ENCODE data around the gene MYCBPAP.

Gene MYCBPAP

GRCh38 chr17:50537721-50538548 is 29.7 kb downstream of the MYCBPAP start:
- DNase-seq (ENCODE audit: low spot score): no peak

DNA sequence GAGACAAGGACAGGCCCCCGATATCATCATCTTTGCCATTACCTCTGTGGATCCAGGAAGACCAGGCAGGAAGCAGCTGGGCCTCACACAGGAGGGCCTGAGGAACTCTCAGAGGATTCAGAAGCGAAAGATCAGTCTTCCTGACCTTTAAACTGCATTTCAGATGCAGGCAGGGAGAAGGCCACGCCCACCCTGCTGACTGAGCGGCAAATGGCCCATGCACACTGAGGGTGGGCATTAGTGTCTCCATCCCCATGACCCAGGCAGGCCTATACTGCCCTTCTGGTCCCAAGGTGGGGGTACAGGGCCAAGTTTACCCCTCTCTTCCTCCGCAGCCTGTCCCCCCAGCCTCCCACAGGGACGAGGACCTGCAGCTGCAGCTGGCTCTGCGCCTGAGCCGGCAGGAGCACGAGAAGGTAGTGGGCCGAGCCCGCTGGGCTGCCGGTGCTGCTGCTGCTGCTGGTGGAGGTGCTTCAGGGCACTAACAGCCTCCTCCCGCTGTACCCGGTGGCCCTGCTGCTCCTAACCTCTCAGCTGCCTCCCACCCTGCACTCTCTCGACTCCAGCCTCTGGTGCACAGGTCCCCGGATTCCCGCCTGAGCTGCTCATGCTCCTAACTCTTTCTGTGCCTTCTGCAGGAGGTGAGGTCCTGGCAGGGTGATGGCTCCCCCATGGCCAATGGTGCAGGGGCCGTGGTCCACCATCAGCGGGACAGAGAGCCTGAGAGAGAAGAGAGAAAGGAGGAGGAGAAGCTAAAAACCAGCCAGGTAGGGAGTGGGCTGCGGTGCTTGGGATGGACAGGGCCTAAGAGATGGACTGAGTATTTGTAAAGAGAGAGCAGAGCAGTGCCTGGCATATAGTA is 30.5 kb downstream of the MYCBPAP start:
- DNase-seq (ENCODE audit: low spot score): no peak

- DNase-seq (ENCODE audit: low spot score): no peak
Observed at GRCh38 chr17:50539762-50540559, 31.7 kb downstream of the MYCBPAP start.

GRCh38 chr17:50540560-50541401 is 32.5 kb downstream of the MYCBPAP start:
- no peak for DNase-seq (ENCODE audit: low spot score)

- no peak for DNase-seq (ENCODE audit: low spot score)
Observed at GRCh38 chr17:50541402-50541715, 33.1 kb downstream of the MYCBPAP start.

- peak; percentile 79 for DNase-seq (ENCODE audit: low spot score)
Observed at GRCh38 chr17:50541716-50542688, 33.8 kb downstream of the MYCBPAP start.

DNA sequence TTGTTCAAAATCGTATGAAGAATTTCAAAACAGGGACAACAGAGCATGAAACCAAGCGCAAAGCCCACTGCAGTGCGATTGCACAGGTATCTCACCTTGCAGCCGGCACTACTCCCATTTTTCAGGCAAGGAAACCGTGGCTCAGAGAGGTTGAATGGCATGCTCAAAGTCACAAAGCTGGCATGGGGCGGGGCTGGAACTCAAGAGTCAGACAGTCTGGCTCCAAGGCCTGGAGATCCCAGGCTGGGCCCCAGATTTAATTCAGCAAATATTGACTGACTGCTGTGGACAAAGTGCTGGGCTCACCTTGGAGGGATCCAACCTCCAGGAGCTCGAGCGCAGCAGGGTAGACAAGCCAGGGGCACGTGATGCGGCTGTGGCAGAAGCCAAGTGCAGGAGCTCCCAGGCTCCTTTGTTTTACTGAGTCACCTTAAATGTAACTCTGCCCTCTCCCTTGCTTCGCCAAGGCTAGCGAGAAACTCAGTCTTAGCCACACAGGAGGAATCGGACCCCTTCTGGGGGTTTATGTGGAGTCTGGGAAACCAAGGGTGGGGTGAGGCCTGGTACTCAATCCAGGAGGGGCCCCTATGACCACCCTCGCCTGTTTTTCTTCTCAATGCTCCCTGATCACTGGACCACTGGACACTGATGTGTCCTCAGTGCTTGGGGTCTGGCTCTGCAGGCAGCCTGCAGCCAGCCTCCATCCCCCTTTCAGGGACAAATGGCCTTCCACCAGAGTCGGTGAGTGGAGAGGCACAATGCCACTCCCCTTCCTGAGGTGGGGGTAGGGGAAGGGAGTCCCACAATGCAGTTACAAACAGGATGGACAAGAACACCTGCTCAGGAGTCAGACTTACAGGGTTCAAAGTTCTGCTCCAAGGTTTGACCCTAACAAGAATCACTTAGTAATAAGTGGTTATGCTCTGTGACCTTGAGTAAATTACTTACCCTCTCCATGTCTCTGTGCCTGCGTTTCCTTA is 34.8 kb downstream of the MYCBPAP start:
- DNase-seq (ENCODE audit: low spot score): peak; percentile 57

GRCh38 chr17:50544516-50544915 is 36.3 kb downstream of the MYCBPAP start:
- no peak for DNase-seq (ENCODE audit: low spot score)

DNA sequence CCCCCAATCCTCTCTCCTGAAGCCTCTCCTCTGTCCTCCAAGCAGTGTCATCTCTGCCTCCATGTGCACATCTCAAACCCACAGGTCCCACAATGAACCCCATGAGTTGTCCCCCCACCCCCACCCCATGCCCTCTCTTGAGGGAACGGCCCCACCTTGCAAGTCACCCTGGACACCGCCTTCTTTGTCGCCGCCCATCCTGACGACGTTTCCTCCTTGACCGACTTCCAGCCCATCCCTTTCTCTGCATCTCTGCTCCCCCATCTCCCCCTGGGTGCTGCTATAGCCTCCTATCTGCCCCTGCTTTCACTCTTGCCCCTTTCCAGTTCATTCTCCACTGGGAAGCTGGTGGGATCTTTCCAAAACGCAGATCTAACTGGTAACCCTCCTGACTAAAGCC is 37.1 kb downstream of the MYCBPAP start:
- DNase-seq (ENCODE audit: low spot score): no peak

DNA sequence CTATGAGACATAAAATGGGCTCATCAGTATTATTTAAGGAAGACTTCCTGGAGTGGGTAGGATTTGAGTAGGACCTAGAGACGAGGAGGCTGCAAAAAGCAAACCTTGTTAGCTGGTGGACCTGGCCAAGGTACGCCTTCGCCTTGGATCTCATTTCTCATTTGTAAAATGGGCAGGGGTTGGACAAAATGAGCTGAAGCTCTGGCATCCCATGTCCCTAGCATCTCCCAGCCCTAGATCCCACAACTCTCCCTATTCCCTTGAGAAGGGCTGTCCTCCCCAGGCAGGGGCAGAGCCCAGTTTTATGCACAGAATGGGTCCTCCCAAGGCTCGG is 38.4 kb downstream of the MYCBPAP start:
- no peak for DNase-seq (ENCODE audit: low spot score)

DNA sequence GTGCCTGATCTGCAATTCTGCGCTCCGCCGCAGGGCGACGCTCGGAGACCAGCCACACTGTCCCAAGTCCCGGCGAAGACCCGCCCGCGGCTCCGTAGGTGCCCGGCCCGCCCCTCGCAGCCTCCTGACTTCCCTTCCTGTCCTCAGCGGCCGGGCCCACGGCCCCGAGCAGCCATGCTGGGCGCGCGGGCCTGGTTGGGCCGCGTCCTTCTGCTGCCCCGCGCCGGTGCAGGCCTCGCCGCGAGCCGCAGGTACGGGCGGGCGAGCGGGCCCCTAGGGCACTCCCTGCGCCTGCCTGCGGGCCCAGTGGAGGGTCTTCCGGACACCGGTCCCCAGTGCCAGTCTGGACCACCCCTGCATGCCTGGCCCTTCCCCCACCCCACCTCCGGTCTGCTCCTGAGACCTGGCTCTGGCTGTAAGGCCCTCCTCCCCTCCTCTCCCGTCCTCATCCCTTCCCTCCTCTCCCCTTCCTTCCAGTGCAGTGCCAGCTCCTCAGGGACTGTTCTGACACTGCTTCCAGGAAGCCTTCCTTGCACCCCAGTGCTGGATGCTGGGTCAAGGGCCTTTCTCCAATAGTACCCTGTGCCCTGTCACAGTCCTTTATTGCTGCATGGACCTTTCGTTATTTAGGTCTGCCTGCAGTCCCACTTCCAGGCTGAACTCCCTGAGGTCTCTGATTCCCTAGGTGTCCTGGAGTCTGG is 38.9 kb downstream of the MYCBPAP start, which contains the start of gene SPATA20:
Gene SPATA20, plus strand, starts transcription at position 140 of the 701 bp plus-strand sequence. Its CDS starts 35 bp downstream, at position 175.
- peak; percentile 92 for DNase-seq (ENCODE audit: low spot score)

DNA sequence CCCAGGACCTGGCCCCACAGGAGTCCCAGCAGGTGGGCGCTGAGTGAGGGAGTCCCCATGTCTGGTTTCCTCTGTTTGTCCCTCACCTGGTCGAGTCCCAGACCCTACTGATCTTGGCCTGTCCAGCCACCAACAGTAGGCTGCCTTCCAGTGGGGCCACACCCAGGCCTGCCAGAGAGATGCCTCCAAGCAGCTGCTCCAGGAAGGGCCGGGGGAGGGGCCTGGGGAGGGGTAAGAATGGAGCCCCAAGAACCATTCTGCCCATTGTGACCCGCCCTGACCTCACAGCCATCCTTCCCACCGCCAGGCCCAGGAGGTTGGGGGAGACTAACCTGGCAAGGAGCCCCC is 39.5 kb downstream of the MYCBPAP start:
- no peak for DNase-seq (ENCODE audit: low spot score)

GRCh38 chr17:50548831-50549230 is 40.6 kb downstream of the MYCBPAP start:
- DNase-seq (ENCODE audit: low spot score): no peak

- DNase-seq (ENCODE audit: low spot score): no peak
Observed at GRCh38 chr17:50549256-50549941, 41.2 kb downstream of the MYCBPAP start.

- no peak for DNase-seq (ENCODE audit: low spot score)
Observed at GRCh38 chr17:50549969-50550368, 41.7 kb downstream of the MYCBPAP start.

- peak; percentile 96 for DNase-seq (ENCODE audit: low spot score)
Observed at GRCh38 chr17:50550661-50551432, 42.6 kb downstream of the MYCBPAP start.

GRCh38 chr17:50551433-50551815 is 43.2 kb downstream of the MYCBPAP start:
- no peak for DNase-seq (ENCODE audit: low spot score)
